H1 (cell line): ENCODE results near the gene STX2. TPM values are rescaled to one million over a fixed set of nuclear protein-coding genes. Genes with fewer than 3 reads are reported as not detected.

Source experiments
- ATF2 ChIP-seq: IDR thresholded peaks from 2 replicates; pipeline ENCODE4 v1.6.1; 2012; ENCODE audit warnings: low read length, inconsistent platforms
- POLR2A ChIP-seq, 2 experiments: IDR thresholded peaks; 1 replicate in 1 of 2; 2 replicates in 1 of 2; pipeline ENCODE4 v1.6.1; 2011; ENCODE audit warnings: low read depth in 2 of 2, low read length in 2 of 2, mild to moderate bottlenecking in 2 of 2; ENCODE audit errors: control extremely low read depth in 1 of 2
- RXRA ChIP-seq: IDR thresholded peaks from 2 replicates; pipeline ENCODE4 v1.6.1; 2011; ENCODE audit warnings: low read depth, mild to moderate bottlenecking, low read length, moderate library complexity; ENCODE audit not compliant: insufficient read depth
- ZNF274 ChIP-seq: IDR thresholded peaks from 2 replicates; pipeline ENCODE4 v1.7.0; 2012; ENCODE audit warnings: low read length, borderline replicate concordance; ENCODE audit errors: extremely low read depth
- polyA plus RNA-seq, 7 experiments: library from polyadenylated mRNA; depleted of rRNA in 3 of 7; stranded (reverse) in 5 of 7; unstranded in 2 of 7; fragments of >200 nt in 5 of 7; fragments of 200-250 nt in 2 of 7; gene quantifications; 1 replicate in 5 of 7; 2 replicates in 1 of 7; 4 replicates in 1 of 7; pipeline versions ENCODE4 v1.2.1 to v1.2.3, GENCODE V29; 2011 to 2013; ENCODE audit warnings: missing spikeins in 2 of 7, mixed read lengths in 2 of 7
- total RNA-seq: library from RNA; stranded (reverse); fragmentation: NEBNext Ultra II Directional; extraction: Animal tissue kit (Norgen Biotek cat#: 25700); gene quantifications from 2 replicates; pipeline ENCODE4 v1.2.1, GENCODE V29; 2021

Gene STX2
- total and polyA plus RNA-seq, 2 of the 8 experiments (the other 6 are each of a cell fraction or from before 2014, with no cell fraction given): 20.0 to 26.3 TPM

- no peak for TF ChIP-seq ATF2
- TF ChIP-seq RXRA: no peak
- TF ChIP-seq ZNF274: no peak
- no peak for TF ChIP-seq POLR2A (IDR thresholded peaks at IDR 0.05; ENCODE audit: control extremely low read depth in 1 of 2, low read depth in 2 of 2, low read length in 2 of 2)
Measured at GRCh38 chr12:130827432-130827831, 11.6 kb downstream of the STX2 start (continued).
